Fibroblast of skin of right biceps (primary cell): ENCODE data around the gene NBPF26.
"Not testable (repeated sequence)": the region's sequence is repeated elsewhere in the genome, so short reads cannot be mapped to it uniquely, and the experiment has no call there.

Experiments
- DNase-seq: peaks from one replicate; pipeline ENCODE4 v3.0.0-alpha.2; 2013

Gene NBPF26

DNA sequence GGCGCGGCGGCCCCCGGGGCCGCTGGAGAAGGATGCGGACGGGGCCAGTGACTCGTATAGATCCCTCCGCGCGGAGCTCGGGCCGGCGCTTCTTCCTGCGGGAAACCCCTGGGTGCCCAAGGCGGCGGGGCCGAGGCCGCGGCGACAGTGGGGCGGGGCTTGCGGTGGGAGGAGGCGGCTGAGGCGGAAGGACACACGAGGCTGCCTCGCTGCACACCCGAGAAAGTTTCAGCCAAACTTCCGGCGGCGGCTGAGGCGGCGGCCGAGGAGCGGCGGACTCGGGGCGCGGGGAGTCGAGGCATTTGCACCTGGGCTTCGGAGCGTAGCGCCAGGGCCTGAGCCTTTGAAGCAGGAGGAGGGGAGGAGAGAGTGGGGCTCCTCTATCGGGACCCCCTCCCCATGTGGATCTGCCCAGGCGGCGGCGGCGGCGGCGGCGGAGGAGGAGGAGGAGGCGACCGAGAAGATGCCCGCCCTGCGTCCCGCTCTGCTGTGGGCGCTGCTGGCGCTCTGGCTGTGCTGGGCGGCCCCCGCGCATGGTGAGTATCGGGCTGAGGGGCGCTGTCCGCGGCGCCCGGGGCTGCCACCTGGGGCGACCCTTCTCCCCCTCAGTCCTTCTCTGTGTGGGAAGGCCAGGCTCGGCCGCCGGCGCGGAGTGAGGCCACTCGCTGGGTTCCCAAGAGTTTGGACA is at the start of gene NBPF26:
Gene NBPF26 (plus strand): TSS at position 231 of the 688 bp plus-strand sequence.
- DNase-seq: peak; percentile 89

DNA sequence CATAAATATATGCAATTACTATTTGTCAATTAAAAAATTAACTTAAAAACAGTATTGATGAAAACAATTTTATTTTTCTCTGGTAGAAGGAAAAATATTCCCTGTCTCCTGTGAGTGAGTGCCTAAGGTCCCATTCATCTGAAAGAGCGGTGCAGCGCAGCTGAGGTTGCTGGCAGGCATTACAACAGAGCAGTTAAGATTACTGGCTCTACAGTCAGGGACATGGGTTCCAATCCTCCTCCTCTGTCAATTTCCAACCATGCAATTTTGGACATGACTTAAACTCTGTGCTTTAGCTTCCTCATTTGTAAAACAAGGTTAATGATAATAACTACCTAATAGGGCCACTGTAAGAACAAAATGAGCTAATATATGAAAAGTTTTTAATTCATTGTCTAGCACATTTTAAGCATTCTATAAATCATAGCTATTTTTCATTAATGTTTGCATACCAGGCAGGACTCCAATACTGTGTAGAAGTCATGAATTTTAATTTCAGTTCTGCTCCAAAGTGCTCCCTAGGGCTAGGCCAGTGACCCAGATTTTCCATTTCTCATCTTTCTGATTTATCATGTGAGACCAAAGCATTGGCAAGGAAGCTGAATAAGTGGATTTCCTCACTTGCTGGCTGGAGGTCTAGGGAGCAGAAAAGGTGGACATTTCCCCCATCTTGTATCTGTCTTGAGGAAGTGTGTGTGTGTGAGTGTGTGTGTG is 43.5 kb upstream of the NBPF26 start:
- DNase-seq: not testable (repeated sequence)

DNA sequence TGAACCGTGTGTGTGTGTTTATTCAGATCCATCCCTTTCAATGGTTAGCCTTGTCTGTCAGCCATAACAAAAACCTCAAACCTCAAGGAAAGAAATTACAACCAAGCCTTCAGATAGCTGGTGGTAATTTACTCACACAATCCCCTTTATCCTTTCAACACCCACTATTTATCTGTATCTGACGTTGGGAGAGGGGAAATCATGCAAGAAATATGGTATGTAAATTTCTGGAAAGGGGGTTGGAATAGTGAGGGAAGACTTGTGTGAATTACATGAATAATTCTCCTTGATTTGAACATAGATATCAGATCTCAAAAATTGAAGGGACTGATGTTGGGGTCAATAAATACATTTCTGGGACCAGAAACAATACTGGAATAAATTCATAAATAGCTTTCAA is 42.8 kb upstream of the NBPF26 start:
- not testable (repeated sequence) for DNase-seq

DNA sequence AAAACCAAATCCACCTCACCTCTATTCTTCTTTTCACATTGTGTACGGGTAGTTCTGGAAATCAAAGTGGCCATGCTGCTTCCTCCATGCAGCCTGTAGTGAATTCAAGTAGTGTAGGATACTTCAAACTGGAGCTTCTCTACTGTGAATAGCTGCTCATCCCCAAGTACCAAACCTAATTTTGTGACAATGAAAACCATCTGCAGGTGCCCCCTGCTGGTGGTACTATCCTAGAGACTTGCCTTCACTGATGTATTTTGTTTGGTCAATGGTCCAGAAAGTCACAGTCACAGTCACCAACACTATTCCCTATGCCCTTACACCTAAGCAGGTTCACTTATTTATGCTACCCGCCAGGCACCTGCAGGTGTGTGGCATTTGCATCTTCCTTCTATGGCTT is 39.3 kb upstream of the NBPF26 start:
- DNase-seq: not testable (repeated sequence)

DNA sequence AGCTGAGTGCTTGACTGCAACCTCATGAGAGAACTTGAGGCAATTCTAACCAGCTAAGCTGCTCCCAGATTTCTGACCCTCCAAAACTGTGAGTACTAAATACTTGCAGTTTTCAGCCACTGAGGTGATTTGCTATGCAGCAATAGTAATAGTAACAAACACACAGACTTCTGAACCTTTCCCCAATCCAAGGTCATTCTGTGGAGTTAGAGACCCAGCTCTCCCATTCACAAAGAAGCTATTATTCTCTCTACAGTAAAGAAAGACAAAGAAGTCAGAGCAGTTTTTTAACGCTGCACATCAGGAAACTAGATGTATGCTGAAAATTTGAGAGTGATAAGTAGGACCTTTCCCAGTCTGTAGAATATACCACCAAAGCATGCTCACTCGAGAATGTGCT is 38.1 kb upstream of the NBPF26 start:
- DNase-seq: not testable (repeated sequence)

DNA sequence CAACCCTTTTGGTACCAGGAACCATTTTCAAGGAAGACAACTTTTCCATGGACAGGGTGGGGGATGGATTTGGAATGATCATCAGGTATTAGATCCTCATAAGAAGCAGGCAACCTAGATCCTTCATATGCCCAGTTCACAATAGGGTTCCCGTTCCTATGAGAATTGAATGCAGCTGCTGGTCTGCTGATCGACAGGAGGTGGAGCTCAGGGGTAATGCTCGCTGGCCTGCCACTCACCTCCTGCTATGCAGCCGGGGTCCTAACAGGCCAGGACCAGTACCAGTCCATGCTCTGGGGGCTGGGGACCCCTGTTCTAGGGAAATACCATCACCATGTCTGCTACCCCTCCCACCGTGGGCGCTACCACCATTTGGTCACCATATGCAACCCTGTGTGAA is 36.5 kb upstream of the NBPF26 start:
- not testable (repeated sequence) for DNase-seq

DNA sequence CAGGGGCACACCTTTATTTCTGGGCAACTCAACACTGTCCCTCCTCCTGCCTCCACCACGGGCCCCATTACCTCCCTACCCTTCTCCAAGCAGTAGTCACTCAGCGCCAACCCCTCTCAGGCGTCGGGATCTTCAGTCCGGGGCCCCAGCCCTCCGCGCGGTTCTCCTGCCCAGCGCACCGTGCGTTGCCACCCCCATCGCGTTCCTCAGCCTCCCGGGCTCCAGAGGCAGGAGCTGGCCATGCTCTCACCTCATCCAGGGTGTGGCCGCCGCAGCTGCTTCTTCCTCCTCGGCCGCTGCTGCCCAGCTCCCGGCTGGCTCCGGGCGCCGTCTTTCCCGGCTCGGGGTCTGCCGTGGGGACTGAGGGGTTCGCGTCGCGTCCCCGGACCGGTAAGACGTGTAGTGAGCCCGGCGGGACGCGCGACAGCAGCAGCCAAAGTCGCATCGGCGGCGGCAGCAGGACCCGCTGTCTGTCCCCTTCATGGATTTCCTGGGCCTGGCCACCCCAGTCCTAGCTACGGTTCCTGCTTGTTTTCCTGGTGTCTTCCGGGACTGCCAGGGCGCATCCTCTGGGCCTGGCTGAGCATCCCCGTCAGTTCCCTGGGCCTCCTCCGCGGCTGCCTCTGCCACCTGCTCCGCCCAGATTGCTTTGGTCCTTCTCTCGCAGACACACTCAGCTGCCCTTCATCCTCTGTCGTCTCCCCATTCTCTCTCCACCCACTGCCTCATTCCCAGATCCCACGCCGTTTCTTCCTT is 22.8 kb upstream of the NBPF26 start:
- DNase-seq: not testable (repeated sequence)

DNA sequence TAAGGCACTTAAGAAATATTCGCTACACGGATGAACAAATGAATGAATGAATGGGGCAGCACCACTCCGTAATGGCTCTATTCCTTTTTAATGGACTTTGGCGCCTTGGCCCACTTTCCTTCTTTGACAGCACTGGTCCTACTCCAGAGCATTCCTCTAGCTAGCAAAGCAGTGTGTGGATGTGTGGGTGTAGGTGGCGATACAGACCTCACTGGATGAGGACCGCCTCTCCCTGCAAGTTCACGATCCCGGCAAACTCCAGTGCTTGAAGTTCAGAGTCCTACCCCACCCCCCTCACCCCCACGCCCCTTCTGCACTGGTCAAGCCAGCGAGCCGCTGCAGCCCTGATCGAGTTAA is 409 bp upstream of the NBPF26 start:
- not testable (repeated sequence) for DNase-seq

DNA sequence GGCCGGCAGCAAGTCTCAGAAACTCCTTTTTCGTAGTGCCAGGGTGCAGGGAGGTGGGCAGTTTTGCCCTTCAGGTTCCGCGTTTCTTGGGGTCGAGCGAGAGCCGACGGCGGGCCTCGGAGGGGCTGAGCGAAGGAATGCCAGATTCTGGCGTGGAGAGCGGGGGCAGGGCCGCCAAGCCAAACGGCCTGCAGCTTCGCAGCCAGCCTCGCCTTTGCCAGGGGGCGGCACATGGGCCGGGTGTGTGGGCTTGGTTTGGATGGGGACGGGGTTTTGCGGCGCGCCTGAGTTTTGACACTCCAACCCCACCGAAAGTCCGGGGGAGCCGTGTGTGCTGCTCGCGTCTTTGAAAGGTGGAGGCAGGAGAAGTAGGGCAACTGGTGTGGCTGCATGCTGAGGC is 762 bp downstream of the NBPF26 start:
- DNase-seq: not testable (repeated sequence)

DNA sequence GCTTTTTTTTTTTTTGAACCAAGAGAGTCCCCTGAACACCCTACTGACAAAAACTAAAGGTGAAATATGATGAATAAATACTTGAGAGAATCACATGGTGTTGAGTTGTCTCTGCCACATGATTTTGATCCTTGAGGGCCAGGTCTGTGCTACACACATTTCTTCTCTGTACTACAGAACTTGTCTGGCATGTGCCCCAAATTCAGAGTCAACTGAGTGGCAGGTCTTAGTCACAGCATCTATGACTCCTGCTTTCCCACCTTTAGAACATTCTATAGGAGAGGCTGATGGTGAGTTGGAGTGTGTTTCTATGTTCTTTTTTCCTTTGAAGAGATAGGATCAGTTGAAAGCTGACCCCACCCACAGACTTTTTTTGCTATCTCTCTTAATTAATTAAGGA is 5.1 kb downstream of the NBPF26 start:
- DNase-seq: not testable (repeated sequence)

DNA sequence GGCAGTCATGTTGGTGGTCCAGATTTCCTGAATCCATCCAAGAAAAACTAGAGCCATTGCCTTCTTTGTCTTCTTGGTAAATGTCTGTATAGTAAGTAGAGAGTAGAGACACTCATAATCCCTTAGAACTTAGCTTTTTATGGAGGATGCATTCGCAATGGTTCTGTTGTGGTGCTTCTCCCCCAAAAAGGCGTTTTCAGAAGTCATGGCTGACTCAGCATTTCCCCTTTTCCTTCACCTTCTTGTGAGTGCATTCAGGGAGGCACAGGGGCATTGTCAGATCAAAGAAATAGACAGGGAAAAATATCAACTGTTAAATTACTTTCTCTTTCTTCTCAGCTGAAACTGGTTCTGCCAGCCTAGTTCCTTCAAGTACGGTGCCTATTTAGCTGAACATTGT is 45.3 kb downstream of the NBPF26 start:
- not testable (repeated sequence) for DNase-seq

DNA sequence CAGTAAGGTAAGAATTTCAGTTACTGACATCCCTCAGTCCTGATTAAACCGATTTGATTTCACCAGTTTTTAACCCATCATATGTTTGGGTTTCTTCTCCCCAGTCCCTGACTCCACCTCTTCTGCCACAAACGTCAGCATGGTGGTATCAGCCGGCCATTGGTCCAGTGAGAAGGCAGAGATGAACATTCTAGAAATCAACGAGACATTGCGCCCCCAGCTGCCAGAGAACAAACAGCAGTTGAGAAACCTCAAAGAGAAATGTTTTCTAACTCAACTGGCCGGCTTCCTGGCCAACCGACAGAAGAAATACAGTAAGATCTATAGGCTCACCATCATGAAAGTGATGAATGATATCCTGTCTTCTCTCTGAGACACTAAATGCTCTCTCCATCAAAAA is 81.7 kb downstream of the NBPF26 start:
- peak; percentile 16 for DNase-seq

DNA sequence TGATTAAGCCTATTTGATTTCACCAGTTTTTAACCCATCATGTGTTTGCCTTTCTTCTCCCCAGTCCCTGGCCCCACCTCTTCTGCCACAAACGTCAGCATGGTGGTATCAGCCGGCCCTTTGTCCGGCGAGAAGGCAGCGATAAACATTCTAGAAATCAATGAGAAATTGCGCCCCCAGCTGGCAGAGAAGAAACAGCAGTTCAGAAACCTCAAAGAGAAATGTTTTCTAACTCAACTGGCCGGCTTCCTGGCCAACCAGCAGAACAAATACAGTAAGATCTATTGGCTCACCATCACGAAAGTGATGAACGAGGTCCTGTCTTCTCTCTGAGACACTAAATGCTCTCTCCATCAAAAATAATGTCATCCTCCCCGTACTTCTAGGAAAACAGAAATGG is 88.1 kb downstream of the NBPF26 start:
- peak; percentile 55 for DNase-seq

DNA sequence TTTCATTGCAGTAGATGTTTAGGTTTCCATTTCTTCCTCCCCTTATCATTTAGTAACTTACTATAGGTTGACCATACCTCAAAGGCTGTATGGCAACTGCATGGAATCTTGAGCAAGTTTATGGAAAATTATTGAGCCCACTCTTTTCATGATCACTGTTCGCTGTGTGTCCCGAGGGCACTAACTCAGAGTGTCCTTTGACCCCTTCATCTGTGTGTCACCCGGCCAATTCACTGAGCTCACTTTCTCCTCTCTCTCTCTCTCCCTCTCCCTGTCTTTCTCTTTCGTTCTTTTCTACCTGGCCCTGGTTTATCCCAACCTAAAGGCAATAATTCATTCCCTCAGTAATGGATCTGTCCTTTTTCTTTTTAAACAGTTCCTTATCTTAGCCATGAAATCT is 101.3 kb downstream of the NBPF26 start:
- DNase-seq: not testable (repeated sequence)

DNA sequence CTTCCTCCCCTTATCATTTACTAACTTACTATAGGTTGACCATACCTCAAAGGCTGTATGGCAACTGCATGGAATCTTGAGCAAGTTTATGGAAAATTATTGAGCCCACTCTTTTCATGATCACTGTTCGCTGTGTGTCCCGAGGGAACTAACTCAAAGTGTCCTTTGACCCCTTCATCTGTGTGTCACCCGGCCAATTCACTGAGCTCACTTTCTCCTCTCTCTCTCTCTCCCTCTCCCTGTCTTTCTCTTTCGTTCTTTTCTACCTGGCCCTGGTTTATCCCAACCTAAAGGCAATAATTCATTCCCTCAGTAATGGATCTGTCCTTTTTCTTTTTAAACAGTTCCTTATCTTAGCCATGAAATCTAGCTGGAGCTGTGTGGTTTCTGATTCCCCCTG is 102.9 kb downstream of the NBPF26 start:
- not testable (repeated sequence) for DNase-seq

DNA sequence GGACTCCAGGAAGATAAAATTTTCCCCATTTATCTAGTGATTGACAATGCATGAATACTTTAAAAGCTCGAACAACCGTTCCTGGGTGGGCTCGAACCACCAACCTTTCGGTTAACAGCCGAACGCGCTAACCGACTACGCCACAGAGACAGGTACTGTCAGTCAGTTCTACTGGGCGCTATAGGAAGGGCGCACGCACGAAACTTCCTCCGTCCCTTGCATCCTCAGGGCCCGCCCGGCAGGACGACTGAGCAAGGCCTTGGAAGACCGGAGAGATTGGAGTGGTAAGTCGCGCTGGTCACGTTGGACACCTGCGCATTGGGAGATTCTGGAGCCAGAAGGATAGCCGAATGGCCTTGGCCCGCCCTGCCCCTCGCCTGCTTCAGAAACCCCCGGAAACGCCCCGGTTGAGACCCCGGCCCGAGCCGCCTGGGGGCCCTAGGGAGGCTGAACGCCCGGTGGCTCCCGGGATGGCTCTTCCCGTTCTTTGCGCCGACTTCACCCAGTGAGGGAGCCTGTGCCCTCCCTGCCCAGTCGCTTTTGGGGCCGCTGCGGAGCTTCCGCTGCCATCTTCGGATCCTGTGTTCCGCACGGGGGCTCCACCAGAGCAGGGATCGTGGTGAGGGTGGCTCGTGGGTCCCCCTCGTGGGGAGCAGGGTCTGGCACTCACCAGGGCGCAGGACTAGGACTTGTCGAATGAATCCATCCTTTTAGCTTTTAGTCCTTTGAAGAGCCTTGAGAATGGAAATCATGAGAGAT is 120.6 kb downstream of the NBPF26 start:
- DNase-seq: peak; percentile 82

DNA sequence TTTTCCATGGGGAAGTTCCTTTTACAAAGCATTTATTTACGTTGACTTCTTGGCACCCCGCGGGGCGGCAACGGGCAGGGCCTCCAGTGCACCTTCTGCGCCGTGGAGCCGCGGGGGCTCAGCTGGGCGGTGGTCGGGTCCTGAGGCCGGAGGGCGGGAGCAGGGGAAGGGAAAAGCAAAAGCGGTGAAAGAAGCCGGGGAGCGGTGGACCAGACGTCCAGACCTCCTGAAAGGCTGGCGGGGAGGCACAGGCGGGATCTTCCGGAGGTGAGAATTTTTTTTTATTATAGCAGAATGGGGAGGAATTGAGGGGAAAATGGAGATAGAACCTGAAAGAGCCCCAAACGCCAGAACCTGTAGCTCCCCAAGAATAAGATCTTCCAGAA is 121.2 kb downstream of the NBPF26 start:
- not testable (repeated sequence) for DNase-seq

DNA sequence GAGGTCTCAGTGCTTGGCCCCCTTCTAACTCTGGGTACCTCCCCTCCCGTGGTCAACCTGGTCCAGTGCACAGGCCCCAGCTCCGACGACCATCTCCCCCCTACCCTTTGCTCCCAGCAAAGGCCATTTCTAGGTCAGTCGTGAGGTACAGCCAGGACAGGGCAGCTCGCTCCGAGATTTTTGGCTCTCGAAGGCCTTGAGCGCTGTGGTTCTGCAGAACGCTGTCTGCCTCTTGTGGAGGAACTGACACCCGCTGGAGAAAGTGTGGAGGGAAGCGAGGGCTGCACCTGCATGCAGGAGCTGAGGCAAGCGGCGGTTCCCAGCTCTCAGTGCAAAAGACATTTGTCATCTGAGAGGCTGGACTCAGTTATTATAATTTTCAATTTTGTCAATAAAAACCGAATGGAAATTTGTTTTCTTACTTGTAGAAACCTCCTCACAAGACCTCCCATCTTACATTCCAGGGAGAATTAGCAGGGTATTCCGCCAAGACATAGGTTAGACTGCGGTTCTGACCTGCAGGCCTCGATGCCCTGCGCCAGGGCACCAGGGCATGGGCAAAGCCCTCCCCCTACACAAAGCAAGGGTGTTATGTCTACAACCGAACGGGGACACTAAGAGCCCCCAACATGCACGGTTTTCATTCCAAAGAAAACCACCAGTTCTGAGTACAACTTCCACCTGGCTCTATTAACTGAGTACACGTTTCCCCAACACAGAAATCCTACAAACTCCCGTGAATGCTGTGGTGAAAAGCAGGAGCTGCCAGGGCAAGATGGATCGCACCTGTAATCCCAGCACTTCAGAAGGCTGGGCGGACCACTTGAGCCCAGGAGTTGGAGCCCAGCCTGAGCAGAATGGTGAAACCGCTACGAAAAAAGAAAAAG is 125.9 kb downstream of the NBPF26 start:
- not testable (repeated sequence) for DNase-seq

DNA sequence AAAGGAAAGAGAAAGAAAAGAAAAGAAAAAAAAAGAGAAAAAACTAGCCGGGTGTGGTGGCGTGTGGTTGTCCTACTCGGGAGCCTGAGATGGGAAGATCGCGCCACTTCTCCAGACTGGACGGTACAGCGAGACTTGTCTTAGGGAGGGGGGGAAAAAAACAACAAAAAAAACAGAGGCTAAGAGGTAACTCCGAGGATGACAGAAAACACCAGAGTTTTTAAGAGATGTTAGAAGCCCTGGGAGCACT is 126.5 kb downstream of the NBPF26 start:
- peak; percentile 79 for DNase-seq

DNA sequence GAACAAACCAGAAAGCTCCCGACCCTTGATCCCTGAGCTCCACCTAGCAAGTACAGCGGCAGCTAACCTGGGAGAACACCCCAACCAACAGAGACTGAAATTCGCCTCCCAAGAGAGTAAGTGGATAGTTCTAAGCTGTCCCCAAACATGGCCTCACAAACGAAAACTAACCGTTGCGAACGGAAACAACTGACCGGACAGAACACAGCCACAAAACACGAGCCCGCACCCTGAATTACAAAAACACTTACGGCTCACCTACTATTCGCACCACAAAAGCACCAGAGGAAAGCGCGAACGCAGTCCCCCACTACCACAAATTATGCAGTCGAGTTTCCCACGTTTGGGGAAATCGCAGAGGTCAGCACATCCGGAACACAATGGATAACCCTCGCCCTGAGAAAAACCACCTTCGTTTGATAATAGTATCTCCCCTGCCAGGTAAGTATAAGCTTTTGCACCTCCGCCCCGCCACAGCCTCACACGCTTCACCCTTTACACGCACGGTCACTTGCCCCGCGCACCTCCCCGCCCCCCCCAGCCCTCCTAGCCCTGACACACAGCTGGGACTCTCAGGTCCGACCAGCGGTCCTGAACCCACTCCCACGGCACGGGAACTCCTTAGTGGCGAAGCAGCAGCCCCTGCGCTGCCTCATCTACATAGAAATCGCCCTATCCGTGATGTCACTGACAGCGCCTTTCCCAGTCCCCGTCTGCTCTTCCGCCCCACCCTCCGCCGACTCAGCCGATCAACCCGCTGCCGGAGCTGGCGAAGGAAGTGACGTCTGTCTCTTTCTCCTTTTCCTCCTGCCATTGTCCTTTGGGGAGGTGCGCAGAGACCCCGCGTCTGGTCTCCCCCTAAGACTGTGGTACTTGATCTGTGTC is 127.0 kb downstream of the NBPF26 start:
- DNase-seq: peak; percentile 99

DNA sequence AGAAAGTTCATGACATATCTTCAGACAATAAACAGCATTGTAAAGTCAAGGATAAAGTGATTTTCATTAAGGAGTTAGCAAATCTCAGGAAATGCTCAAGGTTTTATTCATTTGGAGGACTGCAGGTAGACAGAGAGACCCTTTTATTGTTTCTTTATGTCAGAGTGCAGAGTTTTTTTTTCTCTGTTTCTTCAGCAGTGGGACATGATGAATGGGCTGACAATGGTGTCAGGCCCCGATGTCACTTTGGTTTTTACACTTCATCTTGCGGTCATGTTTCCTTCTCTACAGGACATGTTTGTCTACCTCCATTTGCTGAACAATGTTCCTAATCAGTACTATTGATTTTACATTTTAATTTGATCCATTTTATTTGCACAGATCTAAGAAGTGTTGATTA is 134.4 kb downstream of the NBPF26 start:
- not testable (repeated sequence) for DNase-seq
